Measurements from ENCODE around the gene WDR74.

DNA sequence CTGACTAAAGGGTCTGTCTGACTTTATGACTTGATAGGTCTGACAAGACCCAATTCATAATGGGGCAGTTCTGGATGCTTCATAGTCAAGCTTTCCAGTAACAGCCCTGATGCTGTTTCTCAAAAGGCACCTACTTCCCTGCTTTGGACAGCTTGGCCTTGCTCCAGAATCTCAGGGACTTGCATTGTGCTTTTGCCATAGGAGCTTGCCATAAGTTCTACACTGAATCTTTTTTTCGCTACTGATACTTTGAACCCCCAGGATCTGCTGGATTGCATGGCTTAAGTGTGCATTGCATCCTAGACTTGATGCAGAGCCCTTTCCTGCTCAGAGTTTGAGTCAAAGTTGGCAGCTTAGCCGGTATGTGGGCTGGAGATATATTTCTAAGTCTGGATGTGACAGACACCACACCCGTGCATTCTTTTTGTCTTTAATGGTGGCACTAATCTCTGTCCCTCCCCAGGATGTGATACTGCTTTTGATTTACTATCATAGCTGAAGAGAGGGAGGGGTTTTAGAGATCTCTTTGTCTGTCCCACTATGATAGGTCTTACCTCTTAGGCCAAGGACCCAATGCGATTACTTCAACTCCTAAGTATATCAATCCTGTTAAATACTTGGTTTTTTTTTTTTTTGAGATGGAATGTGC lies 24.4 kb upstream of the WDR74 start:
- TF ChIP-seq, protein P1, sequence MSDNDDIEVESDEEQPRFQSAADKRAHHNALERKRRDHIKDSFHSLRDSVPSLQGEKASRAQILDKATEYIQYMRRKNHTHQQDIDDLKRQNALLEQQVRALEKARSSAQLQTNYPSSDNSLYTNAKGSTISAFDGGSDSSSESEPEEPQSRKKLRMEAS (IDR thresholded peaks at IDR 0.05) = no peak
- TF ChIP-seq, protein P2, sequence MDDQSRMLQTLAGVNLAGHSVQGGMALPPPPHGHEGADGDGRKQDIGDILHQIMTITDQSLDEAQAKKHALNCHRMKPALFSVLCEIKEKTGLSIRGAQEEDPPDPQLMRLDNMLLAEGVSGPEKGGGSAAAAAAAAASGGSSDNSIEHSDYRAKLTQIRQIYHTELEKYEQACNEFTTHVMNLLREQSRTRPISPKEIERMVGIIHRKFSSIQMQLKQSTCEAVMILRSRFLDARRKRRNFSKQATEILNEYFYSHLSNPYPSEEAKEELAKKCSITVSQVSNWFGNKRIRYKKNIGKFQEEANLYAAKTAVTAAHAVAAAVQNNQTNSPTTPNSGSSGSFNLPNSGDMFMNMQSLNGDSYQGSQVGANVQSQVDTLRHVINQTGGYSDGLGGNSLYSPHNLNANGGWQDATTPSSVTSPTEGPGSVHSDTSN (IDR thresholded peaks at IDR 0.05) = no peak
- TF ChIP-seq, protein P3, sequence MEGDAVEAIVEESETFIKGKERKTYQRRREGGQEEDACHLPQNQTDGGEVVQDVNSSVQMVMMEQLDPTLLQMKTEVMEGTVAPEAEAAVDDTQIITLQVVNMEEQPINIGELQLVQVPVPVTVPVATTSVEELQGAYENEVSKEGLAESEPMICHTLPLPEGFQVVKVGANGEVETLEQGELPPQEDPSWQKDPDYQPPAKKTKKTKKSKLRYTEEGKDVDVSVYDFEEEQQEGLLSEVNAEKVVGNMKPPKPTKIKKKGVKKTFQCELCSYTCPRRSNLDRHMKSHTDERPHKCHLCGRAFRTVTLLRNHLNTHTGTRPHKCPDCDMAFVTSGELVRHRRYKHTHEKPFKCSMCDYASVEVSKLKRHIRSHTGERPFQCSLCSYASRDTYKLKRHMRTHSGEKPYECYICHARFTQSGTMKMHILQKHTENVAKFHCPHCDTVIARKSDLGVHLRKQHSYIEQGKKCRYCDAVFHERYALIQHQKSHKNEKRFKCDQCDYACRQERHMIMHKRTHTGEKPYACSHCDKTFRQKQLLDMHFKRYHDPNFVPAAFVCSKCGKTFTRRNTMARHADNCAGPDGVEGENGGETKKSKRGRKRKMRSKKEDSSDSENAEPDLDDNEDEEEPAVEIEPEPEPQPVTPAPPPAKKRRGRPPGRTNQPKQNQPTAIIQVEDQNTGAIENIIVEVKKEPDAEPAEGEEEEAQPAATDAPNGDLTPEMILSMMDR (IDR thresholded peaks at IDR 0.05) = no peak
- TF ChIP-seq HDAC2 (IDR thresholded peaks at IDR 0.05) = no peak
- TF ChIP-seq POLR2A (IDR thresholded peaks at IDR 0.05; ENCODE audit: low read length) = no peak
- TF ChIP-seq CEBPB (IDR thresholded peaks at IDR 0.05) = no peak
- TF ChIP-seq, protein P4, sequence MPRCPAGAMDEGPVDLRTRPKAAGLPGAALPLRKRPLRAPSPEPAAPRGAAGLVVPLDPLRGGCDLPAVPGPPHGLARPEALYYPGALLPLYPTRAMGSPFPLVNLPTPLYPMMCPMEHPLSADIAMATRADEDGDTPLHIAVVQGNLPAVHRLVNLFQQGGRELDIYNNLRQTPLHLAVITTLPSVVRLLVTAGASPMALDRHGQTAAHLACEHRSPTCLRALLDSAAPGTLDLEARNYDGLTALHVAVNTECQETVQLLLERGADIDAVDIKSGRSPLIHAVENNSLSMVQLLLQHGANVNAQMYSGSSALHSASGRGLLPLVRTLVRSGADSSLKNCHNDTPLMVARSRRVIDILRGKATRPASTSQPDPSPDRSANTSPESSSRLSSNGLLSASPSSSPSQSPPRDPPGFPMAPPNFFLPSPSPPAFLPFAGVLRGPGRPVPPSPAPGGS (IDR thresholded peaks at IDR 0.05) = no peak
- TF ChIP-seq RCOR1 (IDR thresholded peaks at IDR 0.05; ENCODE audit: low read depth, low read length) = no peak
- TF ChIP-seq, protein P5, sequence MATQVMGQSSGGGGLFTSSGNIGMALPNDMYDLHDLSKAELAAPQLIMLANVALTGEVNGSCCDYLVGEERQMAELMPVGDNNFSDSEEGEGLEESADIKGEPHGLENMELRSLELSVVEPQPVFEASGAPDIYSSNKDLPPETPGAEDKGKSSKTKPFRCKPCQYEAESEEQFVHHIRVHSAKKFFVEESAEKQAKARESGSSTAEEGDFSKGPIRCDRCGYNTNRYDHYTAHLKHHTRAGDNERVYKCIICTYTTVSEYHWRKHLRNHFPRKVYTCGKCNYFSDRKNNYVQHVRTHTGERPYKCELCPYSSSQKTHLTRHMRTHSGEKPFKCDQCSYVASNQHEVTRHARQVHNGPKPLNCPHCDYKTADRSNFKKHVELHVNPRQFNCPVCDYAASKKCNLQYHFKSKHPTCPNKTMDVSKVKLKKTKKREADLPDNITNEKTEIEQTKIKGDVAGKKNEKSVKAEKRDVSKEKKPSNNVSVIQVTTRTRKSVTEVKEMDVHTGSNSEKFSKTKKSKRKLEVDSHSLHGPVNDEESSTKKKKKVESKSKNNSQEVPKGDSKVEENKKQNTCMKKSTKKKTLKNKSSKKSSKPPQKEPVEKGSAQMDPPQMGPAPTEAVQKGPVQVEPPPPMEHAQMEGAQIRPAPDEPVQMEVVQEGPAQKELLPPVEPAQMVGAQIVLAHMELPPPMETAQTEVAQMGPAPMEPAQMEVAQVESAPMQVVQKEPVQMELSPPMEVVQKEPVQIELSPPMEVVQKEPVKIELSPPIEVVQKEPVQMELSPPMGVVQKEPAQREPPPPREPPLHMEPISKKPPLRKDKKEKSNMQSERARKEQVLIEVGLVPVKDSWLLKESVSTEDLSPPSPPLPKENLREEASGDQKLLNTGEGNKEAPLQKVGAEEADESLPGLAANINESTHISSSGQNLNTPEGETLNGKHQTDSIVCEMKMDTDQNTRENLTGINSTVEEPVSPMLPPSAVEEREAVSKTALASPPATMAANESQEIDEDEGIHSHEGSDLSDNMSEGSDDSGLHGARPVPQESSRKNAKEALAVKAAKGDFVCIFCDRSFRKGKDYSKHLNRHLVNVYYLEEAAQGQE (IDR thresholded peaks at IDR 0.05) = no peak
- no peak for TF ChIP-seq NR3C1 (IDR thresholded peaks at IDR 0.05)
- TF ChIP-seq CHD4 (IDR thresholded peaks at IDR 0.05; ENCODE audit: borderline replicate concordance) = no peak
- no peak for TF ChIP-seq EP300 (IDR thresholded peaks at IDR 0.05)
- TF ChIP-seq RARB (CRISPR knock-in tag; IDR thresholded peaks at IDR 0.05) = no peak
